Inferior parietal cortex (tissue), 1 donor: ENCODE data around the gene GPR37L1.
"Not testable (repeated sequence)": the region's sequence is repeated elsewhere in the genome, so short reads cannot be mapped to it uniquely, and the experiment has no call there.

ENCODE experiments used
- DNase-seq: peaks from one replicate; pipeline ENCODE4 v3.0.0-alpha.2; 2016; ENCODE audit errors: extremely low spot score

Gene GPR37L1

DNA sequence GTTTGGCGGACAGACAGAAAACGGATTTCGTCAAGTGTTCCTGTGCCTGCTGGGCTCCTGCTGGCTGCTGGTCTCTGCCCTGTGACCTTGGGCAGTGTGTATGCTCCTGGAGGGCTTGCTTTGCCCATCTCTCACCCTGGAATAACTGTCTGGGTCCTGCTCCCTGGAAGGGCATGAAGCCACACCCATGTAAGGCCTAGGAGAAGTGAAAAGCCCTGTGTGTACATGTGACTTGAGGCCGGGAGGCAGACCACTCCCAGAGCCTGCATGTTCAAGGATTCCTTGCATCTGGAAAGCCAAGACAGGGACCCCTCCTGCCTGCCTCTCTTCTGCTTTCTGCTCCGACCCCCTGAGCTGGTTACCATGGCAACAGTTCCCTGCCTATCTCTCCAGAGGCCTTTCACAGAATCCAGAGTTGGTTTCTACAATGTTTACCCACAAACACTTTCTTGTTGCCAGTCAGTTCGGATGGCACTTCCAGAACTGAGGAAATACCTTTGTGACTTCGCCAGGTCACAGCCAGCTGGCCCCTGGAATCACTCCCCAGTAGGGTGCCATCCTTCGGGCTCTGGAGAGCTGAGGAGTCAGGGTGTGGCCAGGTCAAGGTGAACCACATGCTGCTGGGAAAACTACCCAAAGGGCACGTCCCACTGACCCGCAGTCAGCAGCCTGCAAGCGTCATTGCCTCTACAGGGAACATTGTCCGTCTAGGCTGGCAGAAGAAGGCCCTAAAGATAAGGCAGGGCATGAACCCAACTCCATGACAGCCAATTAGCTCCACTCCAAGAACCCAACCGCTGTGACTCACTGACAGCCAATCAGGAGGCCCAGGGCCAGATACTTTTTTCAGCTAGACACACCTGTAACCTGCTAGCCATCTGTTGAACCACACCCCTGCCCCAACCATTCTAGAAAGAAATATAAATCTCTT, 14.7 kb upstream of the GPR37L1 start:
- DNase-seq = no peak

DNA sequence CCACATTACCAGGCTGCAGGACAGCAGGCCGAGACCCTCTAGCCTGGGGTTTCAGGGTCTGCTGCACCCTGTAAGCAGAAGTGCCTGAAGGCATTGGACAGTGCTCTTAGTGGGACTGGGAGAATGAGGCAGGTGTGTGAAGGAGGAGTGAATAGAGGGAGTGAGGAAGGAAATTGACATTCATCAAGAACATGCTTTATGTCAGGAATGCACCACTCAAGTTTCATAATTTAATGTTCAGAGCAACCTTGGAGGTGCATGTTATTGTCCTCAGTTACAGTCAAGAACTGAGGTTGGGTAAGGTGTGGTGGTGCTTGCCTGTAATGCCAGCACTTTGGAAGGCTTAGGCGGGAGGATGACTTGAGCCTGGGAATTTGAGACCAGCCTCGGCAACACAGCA, 11.7 kb upstream of the GPR37L1 start:
- no peak for DNase-seq

DNA sequence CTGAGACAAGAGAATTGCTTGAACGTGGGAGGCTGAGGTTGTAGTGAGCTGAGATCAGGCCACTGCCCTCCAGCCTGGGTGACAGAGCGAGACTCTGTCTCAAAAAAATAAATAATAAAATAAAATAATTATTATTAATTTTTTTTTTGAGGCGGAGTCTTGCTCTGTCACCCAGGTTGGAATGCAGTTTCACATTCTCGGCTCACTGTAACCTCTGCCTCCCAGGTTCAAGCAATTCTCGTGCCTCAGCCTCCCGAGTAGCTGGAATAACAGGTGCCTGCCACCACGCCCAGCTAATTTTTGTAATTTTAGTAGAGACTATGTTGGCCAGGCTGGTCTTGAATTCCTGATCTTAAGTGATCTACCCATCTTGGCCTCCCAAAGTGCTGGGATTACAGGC, 11.1 kb upstream of the GPR37L1 start:
- DNase-seq = not testable (repeated sequence)

DNA sequence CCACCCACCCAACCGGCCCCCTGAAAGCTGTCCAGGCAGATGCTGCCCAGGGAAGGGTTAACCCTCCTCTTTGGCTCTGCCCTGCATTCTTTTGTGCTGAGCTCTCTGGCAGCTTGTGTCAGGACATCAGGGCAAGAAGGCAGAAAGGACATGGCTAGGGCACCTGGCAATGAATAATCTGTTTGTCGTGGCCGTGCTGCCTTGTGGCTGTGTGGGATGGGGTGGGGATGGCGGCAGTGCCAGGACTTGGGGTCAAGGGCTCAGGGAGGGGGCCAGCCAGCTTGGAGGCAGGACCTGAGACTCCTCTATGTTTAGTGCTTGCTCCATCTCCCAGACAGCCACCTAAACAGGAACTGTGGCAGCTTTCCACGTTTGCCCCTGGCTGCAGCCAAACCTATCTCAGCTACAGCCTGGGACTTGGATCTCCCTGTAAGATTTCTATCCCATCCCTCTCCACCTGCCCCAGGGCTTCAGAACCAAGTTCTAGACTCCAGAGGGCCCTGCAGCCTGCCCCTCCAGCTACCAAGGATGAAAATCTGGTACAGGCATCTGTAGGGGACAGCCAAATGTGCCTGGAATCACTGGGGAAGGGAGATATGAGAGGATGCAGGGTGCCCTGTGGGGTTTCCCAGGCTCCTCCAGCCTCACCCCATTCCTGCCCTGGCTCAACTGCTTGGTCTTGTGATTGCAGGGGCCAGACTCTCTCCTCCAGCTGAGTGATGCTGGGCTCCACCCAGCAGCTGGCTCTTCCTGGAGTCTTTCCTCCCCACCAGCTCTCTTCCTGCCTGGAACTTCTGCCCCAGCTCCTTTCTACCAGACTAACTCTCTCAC, 9.6 kb upstream of the GPR37L1 start:
- no peak for DNase-seq

DNA sequence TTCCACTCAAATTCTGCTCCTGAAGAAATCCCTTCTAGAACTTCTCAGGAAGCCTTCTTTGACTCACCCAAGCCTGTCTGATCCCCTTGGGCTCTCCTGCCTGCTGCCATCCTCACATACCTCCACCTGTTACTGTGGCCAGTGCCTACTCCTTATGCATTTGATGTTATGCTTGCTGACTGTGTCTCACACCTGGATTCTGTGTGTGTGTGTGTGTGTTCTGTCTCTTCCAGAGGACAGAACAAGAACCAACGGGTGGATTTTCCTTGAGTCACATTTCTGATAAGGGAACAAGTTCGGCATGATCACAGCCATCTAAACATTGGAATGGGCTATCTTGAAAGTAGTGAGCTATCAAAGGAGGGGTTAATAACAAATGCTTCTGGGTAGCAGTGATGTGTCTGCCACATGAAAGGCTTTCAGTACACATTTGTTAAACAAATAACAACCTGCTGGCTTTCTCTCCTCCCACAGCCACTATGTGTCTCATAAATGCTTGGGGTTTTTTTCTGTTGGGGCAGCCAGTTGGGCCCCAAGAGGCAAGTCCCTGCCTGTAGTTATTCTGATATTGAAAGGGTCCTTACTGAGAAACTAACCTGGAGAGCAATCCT, 8.9 kb upstream of the GPR37L1 start:
- no peak for DNase-seq

DNA sequence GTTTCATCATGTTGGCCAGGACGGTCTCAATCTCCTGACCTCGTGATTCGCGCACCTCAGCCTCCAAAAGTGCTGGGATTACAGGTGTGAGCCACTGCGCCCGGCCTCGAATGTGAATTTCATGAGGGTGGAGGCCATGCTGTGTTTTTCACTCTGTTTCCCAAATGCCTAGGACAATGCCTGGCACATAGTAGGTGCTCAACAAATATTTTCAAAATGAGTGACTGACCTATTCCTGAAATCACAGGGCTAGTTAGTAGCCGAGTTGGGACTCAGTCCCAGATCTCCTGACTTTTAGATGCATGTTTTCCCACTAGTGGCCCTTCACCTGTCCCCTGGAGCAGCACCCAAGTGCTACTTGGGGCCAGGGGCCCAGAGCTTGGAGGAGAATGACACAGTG, 6.4 kb upstream of the GPR37L1 start:
- no peak for DNase-seq

DNA sequence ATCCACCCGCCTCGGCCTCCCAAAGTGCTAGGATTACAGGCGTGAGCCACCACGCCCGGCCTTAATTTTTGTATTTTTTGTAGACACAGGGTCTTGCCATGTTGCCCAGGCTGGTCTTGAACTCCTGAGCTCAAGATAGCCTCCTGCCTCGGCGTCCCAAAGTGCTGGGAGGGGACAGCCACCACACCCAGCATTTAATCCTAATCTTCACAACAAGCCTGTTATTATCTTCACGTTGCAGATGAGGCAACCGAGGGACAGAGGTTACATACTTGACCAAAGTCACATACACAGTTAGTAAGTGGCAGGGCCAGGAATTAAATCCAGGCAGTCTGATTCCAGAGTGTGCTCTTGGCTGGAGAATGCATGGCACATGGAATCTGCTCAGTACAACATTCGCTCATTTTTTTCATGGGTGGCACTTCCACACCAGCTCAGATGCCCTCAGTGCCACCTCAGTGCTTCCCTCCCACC, 4.8 kb upstream of the GPR37L1 start:
- no peak for DNase-seq

DNA sequence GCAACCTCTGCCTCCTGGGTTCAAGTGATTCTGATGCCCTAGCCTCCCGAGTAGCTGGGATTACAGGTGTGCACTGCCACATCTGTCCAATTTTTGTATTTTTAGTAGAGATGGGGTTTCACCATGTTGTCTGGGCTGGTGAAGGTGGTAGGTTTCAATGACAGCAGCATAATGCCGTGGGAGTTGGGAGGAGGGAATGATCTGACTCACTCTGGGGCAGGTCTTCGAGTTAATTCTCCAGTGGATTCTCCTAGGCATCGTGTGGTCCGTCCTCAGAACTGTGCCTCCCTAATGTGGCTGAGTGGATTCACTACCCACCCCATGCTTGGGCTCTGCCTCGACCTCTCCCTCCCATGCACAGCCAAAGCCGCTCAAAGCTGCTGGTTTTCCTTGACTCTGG, 1.7 kb upstream of the GPR37L1 start:
- no peak for DNase-seq

DNA sequence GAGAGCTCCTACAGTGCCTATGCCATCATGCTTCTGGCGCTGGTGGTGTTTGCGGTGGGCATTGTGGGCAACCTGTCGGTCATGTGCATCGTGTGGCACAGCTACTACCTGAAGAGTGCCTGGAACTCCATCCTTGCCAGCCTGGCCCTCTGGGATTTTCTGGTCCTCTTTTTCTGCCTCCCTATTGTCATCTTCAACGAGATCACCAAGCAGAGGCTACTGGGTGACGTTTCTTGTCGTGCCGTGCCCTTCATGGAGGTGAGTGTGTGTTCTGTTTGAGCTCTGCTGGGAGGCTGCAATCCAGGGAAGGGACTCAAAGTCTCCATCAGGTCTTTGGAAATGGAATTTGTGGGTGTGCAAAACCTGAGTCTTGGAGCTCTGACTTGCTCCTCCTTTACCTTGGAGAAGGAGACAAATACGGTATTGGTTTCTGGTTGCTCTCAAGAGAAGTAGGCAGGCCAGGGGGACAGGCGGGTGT, 658 bp downstream of the GPR37L1 start:
- DNase-seq = no peak

DNA sequence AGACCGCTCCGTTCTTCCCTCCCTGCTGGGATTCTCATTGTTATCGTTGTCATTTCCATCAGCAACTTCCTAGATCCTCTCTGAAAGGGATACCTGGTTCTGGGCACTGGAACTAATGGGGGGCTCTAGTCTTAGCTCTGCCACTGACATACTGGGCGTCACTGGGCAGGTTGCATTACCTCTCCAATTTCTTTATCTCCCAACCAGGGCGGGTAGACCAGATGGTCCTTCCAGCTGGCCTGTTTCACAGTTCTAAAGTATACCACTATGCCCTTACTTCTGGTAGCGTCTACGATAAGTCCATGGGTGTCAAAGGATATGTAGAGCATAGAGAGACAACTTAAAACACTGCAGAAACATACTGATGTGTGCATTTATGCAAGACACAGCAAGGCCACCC, 1.4 kb downstream of the GPR37L1 start:
- no peak for DNase-seq

DNA sequence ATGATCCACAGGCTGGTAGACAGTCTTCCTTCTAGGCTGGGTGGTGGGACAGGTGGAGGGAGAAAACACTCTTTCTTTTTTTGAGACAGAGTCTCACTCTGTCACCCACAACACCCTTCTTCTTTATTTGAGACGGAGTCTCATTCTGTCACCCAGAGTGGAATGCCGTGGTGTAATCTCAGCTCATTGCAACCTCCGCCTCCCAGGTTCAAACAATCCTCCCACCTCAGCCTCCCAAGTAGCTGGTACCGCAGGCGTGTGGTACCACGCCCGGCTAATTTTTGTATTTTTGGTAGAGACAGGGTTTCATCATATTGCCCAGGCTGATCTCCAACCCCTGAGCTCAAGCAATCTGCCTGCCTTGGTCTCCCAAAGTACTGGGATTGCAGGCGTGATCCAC, 2.9 kb downstream of the GPR37L1 start:
- DNase-seq = no peak

DNA sequence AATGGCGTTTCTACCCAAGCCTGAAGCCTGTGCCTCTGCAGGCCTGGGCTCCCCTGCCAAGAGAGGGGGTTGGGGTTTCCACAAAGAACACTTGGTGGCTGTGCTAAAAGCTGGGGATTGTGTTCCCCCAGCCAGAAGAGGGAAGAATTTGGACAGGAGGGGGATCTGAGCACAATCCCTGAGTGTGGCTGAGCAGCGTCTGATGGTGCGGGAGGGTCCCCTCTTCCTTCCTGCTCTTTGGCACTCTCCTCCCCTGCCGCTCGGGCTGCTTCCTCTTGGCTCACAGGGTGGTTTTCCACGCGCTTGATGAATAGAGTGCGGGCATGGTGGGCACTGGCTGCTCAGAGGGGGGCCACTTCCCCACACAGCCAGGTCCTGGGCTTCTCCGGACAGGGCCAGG, 3.7 kb downstream of the GPR37L1 start:
- no peak for DNase-seq

DNA sequence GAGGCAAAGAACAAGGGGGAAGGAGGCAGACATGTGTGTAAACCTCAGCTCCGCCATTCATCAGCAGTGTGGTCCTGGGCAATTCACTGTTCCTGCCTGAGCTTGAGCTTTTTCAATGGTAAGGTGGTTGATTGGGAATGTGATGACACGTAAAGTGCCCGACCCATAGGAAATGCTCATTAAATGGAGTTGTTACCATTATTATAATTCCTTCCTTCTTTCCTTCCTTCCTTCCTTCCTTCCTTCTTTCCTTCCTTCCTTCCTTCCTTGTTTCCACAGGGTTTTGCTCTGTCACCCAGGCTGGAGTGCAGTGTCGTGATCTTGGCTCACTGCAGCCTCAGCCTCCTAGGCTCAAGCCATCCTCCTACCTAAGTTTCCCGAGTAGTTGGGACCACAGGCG, 4.3 kb downstream of the GPR37L1 start:
- DNase-seq = no peak

DNA sequence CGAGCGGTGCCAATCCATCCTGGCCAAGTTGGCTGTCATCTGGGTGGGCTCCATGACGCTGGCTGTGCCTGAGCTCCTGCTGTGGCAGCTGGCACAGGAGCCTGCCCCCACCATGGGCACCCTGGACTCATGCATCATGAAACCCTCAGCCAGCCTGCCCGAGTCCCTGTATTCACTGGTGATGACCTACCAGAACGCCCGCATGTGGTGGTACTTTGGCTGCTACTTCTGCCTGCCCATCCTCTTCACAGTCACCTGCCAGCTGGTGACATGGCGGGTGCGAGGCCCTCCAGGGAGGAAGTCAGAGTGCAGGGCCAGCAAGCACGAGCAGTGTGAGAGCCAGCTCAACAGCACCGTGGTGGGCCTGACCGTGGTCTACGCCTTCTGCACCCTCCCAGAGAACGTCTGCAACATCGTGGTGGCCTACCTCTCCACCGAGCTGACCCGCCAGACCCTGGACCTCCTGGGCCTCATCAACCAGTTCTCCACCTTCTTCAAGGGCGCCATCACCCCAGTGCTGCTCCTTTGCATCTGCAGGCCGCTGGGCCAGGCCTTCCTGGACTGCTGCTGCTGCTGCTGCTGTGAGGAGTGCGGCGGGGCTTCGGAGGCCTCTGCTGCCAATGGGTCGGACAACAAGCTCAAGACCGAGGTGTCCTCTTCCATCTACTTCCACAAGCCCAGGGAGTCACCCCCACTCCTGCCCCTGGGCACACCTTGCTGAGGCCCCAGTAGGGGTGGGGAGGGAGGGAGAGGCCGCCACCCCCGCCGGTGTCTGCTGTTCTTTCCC, 5.3 kb downstream of the GPR37L1 start:
- DNase-seq = no peak

DNA sequence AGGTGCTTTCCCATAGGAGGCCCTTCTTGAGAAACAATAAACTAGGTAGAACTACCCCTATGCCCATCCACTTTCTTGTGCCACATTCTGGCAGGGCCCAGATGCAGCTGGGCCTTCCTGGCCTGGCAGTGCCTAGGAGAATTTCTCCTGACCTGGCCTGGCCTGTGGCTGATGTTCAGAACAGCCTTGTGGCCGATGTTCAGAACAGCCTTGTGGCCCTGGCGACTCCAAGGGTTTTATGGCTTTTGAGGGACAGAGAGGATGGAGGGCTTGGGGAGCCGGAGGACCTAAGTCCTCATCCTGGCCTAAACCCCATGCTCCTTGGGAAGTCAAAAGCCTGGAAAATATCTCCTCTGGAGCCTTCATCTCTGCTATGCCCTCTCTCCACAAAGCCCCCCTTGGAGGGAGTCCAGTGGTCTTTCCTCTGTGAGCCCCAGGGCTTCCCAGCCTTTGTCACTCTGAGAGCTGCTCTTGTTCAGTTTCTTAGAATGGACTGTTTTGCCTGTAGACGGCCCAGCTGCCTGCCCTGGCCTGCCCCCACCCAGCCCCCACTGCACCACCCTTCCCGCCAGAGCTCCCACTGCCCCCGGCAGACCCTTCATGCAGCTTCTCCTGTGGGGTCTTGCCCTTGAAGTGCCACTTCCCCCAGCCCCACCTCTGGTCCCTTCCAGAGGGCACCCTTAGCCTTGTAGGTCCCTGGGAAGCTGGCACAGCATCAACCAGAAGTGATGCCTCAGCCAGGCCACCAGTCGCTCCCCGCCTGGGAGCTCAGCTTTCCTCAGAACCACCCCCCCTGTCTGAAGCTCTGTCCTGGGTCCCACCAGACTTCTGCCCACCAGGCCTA, 7.0 kb downstream of the GPR37L1 start:
- DNase-seq = peak; percentile 50

DNA sequence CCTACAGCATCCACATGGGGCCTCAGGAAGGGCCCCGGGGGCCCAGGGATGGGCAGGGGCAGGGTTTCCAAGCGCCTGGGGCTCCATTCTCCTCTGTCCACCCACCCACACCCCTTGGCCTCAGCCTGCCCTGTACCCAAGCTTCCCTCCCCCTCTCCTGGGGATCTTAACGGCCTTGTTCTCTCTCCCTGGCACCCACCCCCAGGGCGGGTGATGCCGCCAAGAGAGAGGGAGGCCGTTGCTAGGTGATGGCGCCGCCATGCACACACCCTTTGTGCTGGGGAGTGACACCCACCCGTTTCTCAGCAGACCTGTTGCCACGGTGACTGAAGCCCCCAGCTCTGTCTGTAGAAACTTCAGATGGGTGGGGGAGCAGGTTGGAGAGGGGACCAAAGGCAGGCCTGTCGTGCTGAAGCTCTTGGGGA, 7.6 kb downstream of the GPR37L1 start:
- DNase-seq = peak; percentile 87

DNA sequence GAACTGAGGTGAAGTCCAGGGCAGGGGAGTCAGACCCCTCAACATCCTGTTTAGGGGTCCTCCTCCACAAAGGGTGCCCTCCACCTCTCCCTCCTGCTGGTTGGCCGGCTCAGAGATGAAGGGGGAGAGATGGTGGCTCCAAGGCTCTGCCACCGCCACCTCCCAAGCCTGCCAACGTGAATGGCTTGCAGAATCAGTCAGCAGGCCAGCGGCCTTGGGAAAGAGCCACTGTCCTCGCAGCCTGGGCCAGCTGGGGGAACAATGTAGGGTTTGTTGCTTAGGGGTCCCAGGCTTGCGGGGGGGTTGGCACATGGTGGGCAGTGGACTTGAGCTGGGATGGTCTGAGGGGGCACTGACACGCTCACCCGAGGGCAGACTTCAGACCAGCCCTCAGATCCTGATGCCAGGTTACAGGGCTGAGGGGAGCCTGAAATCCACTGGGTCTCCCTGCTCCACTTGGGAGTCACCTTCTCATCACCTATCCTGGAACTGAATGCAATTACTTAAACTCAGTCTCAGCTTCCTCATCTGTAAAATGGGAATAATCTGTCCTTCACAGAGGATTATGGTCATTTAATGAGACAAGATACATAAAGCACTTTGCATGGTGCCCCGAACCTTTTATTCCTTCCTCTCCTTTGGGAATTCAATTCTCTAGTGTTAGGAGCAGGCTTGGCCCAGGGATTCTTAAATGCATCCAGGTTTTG, 8.3 kb downstream of the GPR37L1 start:
- DNase-seq = peak; percentile 80

DNA sequence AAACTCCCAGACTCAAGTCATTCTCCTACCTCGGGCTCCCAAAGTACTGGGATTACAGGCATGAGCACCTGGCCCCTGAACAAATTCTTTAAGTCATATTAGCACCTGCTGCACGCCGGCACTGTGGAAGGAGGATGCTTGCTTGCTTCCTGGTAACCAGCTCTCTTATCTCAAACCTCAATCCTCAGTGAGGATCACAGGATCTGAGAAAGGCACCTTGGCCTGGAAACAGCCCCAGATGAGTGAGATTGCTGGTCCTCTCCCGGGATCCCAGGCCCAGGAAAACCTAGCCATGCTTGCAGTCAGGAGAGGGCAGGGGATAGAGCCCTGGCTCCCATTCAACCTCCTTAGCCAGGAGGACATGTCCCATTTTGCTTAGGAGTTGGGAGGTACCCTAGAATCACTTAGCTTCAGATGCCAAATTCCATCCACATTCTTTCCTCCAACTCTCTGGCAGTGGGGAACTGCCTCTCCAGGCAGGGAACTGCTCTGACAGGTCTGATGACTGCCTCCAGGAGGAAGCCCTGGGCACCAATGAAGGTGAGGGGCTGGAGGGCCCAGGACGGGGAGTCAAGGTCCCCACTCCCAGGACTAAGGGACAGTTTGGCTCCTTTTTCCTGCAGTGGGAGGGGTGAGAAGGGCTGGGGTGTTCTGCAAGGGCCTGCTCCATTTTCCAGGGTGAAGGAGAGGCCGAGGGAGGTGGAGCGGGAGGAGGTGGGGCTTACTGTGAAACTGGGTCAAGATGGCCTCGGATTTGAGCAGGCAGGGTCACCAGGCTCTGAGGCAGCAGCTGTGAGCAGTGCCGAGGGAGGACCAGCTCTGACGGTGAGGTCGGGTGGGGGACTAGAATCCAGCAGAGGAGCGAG, 9.5 kb downstream of the GPR37L1 start:
- no peak for DNase-seq

DNA sequence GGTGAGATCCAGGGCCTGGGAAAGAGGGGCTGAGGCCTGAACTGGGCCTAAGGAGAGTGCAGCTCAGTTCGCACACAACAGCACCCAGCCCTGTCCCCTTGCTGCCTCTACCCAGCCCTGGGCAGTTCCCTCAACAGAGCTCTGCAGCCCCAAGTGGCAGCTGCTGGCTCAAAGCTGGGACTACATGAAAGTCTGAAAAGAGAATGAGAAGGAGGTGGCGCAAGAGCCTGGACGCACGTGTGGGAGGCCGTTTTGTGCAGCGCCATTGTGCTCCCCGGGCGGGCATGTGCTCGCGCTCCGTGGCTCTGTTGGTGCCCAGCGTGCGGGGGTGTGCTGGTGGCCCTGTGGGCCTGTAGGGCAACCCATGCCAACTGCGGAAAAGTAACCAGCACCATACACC, 10.3 kb downstream of the GPR37L1 start:
- DNase-seq = peak; percentile 73
